ENCODE data around the gene KCNK5. TPM values are rescaled to one million over a fixed set of nuclear protein-coding genes. Genes with fewer than 3 reads are reported as not detected.

Gene KCNK5
- total and polyA plus RNA-seq, 2 of the 8 experiments (the other 6 are each of a cell fraction or from before 2014, with no cell fraction given): 20.9 to 44.3 TPM

DNA sequence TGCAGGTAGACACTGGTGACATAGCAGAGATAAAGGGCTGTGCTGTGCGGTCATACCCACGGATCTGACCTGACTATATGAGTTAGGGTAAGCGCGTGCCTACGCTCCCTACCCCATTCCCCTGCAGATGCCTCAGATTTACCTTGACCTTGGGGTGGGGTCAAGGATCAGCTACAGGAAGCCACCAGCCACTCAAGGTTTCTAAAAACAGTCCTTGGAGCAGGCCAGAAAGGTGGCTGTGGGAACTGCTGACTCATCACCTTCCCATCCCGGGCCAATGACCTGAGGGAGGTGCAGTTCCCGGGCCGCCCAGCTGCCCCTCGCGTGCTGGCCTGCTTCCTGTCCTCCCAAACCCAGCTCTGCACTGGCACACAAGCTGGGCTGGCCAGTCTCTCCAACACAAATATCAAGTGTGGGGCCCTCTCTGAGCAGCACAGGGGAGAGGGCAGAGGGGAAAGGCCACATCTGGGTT is 23.0 kb downstream of the KCNK5 start:
- Histone ChIP-seq H3K4ac (replicated peaks; ENCODE audit: insufficient read length, low read depth, low read length) (no peak overlapping the region), H3K9ac (replicated peaks in 1 of 4; ENCODE audit: extremely low read depth in 1 of 4, low read depth in 3 of 4, low read length in 3 of 4) (no peak overlapping the region), H4K5ac (ENCODE audit: insufficient read length, low read depth, low read length) (no peak overlapping the region), H3K79me2 (ENCODE audit: control insufficient read depth in 1 of 2, insufficient read depth in 2 of 2, low read length in 2 of 2) (peaks cover 7 to 95% of the 10 kb centered on the region in 2 experiments; a peak in 3 of 4 replicates), H3K23ac (ENCODE audit: insufficient read length) (no peak overlapping the region), H2BK15ac (ENCODE audit: low read length) (0 out of 2 replicates have a peak overlapping the region, but pooled peaks have one; percentile 76), H3K27me3 (replicated peaks in 1 of 4; ENCODE audit: control insufficient read depth in 3 of 4, extremely low read depth in 1 of 4, insufficient read depth in 3 of 4, low read length in 3 of 4) (no peaks in the 10 kb centered on the region), H2AK5ac (ENCODE audit: low read depth, low read length) (peak overlapping the region; percentile 78; the same call in 1 of the 2 replicates), H2AFZ (ENCODE audit: low read length) (no peak overlapping the region), H3K9me3 (ENCODE audit: insufficient read depth in 2 of 2, low read depth in 1 of 2, low read length in 1 of 2) (no peaks in the 10 kb centered on the region), H3K27ac (ENCODE audit: low read depth, low read length) (no peak overlapping the region; the same call in 1 of the 2 replicates), H3K4me1 (replicated peaks in 1 of 4; ENCODE audit: control insufficient read depth in 3 of 4, insufficient read depth in 4 of 4, low read length in 3 of 4) (peaks cover 49 to 77% (median 58%) of the 10 kb centered on the region in 4 experiments), H3K23me2 (ENCODE audit: low read depth, low read length) (no peaks in the 10 kb centered on the region), H3K56ac (replicated peaks; ENCODE audit: insufficient read length, low read depth, low read length) (no peak overlapping the region), H3K79me1 (ENCODE audit: low read depth, low read length) (peaks cover 34% of the 10 kb centered on the region), H4K91ac (replicated peaks; ENCODE audit: insufficient read length, low read length) (peak overlapping the region; percentile 4), H3K18ac (ENCODE audit: extremely low read depth, low read length) (peak overlapping the region; percentile 64; the same call in 1 of the 2 replicates), H2BK5ac (ENCODE audit: low read depth, low read length) (peak overlapping the region; percentile 69), H2BK120ac (replicated peaks; ENCODE audit: low read depth, low read length) (no peak overlapping the region), H2BK12ac (ENCODE audit: low read depth, low read length) (peak overlapping the region; percentile 99), H3K4me3 (ENCODE audit: extremely low read depth in 1 of 4, insufficient read depth in 2 of 4, low read depth in 3 of 4, low read length in 4 of 4) (no peak overlapping the region), H3K14ac (ENCODE audit: insufficient read length) (no peak overlapping the region), H4K20me1 (replicated peaks in 1 of 2; ENCODE audit: control insufficient read depth in 1 of 2, insufficient read depth in 2 of 2, low read length in 2 of 2) (peaks cover 24 to 51% of the 10 kb centered on the region in 2 experiments), H3K4me2 (ENCODE audit: insufficient read depth in 1 of 2, low read depth in 2 of 2, low read length in 2 of 2) (no peak overlapping the region; a peak in 1 of 4 replicates), H3K36me3 (ENCODE audit: control insufficient read depth in 2 of 4, insufficient read depth in 4 of 4, low read length in 3 of 4) (0 out of 8 replicates have a peak, but pooled peaks cover 0 to 3% (median 0%) of the 10 kb centered on the region in 4 experiments), H4K8ac (ENCODE audit: extremely low read depth, insufficient read depth, low read length) (no peak overlapping the region; the same call in 1 of the 2 replicates), H2BK20ac (ENCODE audit: low read length) (no peak overlapping the region)
- FAIRE-seq: no peak
- CTCF ChIA-PET (ENCODE audit: partially characterized antibody): interaction anchor here (1.0 to 72.8 kb wide), 6 partner anchors 6 to 114 kb away, joined by 3 to 1738 read pairs (median 420); partner anchors contain the start of genes KCNK17 and KCNK5
- DNase-seq (ENCODE audit: low read depth in 1 of 2, low spot score in 2 of 2): no peak
- peak; percentile 97 for TF ChIP-seq MAFK (IDR thresholded peaks at IDR 0.05; ENCODE audit: low read depth, low read length)
- TF ChIP-seq ATF2 (IDR thresholded peaks at IDR 0.05; ENCODE audit: low read length): no peak
- TF ChIP-seq CTCF (IDR thresholded peaks at IDR 0.05; ENCODE audit: control extremely low read depth in 1 of 3, insufficient read depth in 1 of 3, low read depth in 1 of 3, low read length in 3 of 3): no peak
- TF ChIP-seq BACH1 (IDR thresholded peaks at IDR 0.05; ENCODE audit: low read length): peak; percentile 65; the same call in 1 of the 2 replicates
- 89% methylated on average over 10 of the region's 10 CpGs; no CpG with 5 or more reads in 1 of the 2 experiments for WGBS, 2 experiments (ENCODE audit: extremely low coverage in 1 of 2, insufficient coverage in 1 of 2, insufficient read length in 1 of 2, insufficient replicate concordance in 2 of 2, low coverage in 1 of 2, low lambda C conversion rate in 2 of 2, missing lambda C conversion rate in 1 of 2)
- POLR2A ChIA-PET (ENCODE audit: partially characterized antibody): interaction anchor here (1.6 to 3.3 kb wide), 3 partner anchors 12 to 98 kb away, joined by 4 to 10 read pairs (median 7); partner anchors contain the start of gene KCNK5
